Daoy (cell line): Measurements from ENCODE around the gene LDAF1. TPM values are rescaled to one million over a fixed set of nuclear protein-coding genes. Genes with fewer than 3 reads are reported as not detected.

Experiments
- total RNA-seq: library from RNA; depleted of rRNA; stranded (reverse); fragments of >200 nt; shearing (Covaris generic); gene quantifications from 2 replicates; pipeline ENCODE4 v1.2.3, GENCODE V29; 2014; rRNA removed

The LDAF1 gene
- total RNA-seq, 1 experiment from 2014 or later, result 9.3 TPM

Other genes with a start within 250 kb of the LDAF1 start
- gene DNAH3, start 7.8 kb upstream of the LDAF1 start, total RNA-seq, result 0.06 TPM in 1 of 2 replicates, not detected in the other
- not detected in 2 replicates for gene ZP2, start 52.9 kb downstream of the LDAF1 start, total RNA-seq
- not detected in 2 replicates for gene ANKS4B, start 75.0 kb downstream of the LDAF1 start, total RNA-seq
- not detected in 2 replicates for gene CRYM, start 119.6 kb downstream of the LDAF1 start, total RNA-seq